Sigmoid colon (tissue), 7 donors: ENCODE measurements around the gene TMEM25. TPM values are rescaled to one million over a fixed set of nuclear protein-coding genes. Genes with fewer than 3 reads are reported as not detected.
"Not testable (repeated sequence)": the region's sequence is repeated elsewhere in the genome, so short reads cannot be mapped to it uniquely, and the experiment has no call there.

Experiments
- DNase-seq: peaks from one replicate; pipeline ENCODE4 v3.0.0-alpha.2; 2019
- H3K27ac ChIP-seq, 4 donors: fragments of 200-600 bp; sonication (generic); one replicate each; pipeline ENCODE4 v1.5.1; 2016 to 2019; ENCODE audit warnings: mild to moderate bottlenecking in 1 of 4
- H3K27me3 ChIP-seq, 3 donors: fragments of 200-600 bp; sonication (generic); one replicate each; pipeline ENCODE4 v1.5.1; 2019; ENCODE audit warnings: mild to moderate bottlenecking in 1 of 3
- H3K36me3 ChIP-seq, 4 donors: fragments of 200-600 bp; sonication (generic); one replicate each; pipeline ENCODE4 v1.5.1; 2016 to 2019
- H3K4me1 ChIP-seq, 4 donors: fragments of 200-600 bp; sonication (generic); one replicate each; pipeline ENCODE4 v1.5.1; 2017 to 2019
- H3K4me3 ChIP-seq, 4 donors: fragments of 200-600 bp; sonication (generic); one replicate each; pipeline ENCODE4 v1.5.1; 2017 to 2019; ENCODE audit warnings: mild to moderate bottlenecking in 2 of 4, moderate library complexity in 1 of 4
- H3K9me3 ChIP-seq, 4 donors: fragments of 200-600 bp in 3 of 4; sonication (generic) in 3 of 4; one replicate each; pipeline versions ENCODE4 v1.5.1 to v1.6.1; 2013 to 2019
- EP300 ChIP-seq, 4 donors: sonication (generic); formaldehyde crosslinking; IDR thresholded peaks; one replicate each; pipeline ENCODE4 v1.6.1; 2017; ENCODE audit warnings: antibody characterized with exemption in 4 of 4
- POLR2A ChIP-seq, 2 donors: fragments of 450-650 bp; IDR thresholded peaks; one replicate each; pipeline ENCODE4 v1.6.1; 2016; ENCODE audit warnings: antibody characterized with exemption in 2 of 2, mild to moderate bottlenecking in 2 of 2, moderate library complexity in 2 of 2
- POLR2AphosphoS5 ChIP-seq, 4 donors: sonication (generic); formaldehyde crosslinking; IDR thresholded peaks; one replicate each; pipeline ENCODE4 v1.6.1; 2017; ENCODE audit warnings: antibody characterized with exemption in 4 of 4
- WGBS, 2 donors: extraction: QIAGEN DNeasy Blood & Tissue Kit; methylation state at CpG; one replicate each; pipeline ENCODE4 v1.1.7; 2013; 5-methylcytosine and 5-hydroxymethylcytosine counted together
- intact Hi-C: fragments of 100-400 bp; cut with DNase I; formaldehyde crosslinking; loops from one replicate; pipeline ENCODE4 v1.15.1; 2023
- polyA plus RNA-seq, 3 donors: library from polyadenylated mRNA; stranded (reverse); fragments of 200-250 nt; gene quantifications; one replicate each; pipeline ENCODE4 v1.2.3, GENCODE V29; 2013
- total RNA-seq, 4 donors: library from RNA; depleted of rRNA; stranded (reverse); fragments of >200 nt; gene quantifications; one replicate each; pipeline ENCODE4 v1.1.0, GENCODE V29; 2016
- TF ChIP-seq, protein P1 (sequence below), 4 experiments: fragments of 450-650 bp in 3 of 4; fragments of 200-600 bp in 1 of 4; IDR thresholded peaks; one replicate each; pipeline ENCODE4 v1.5.1; 2016 to 2019; ENCODE audit warnings: antibody characterized with exemption in 4 of 4, mild to moderate bottlenecking in 3 of 4, moderate library complexity in 2 of 4
- donor health status: healthy with polysubstance abuse.
- donor health status: Bipolar disorder and iron deficiency.
- donor health status: healthy.

The TMEM25 gene
- total RNA-seq (10 to 100 TPM; 20.9 to 35.2 (median 31.8) TPM), polyA plus RNA-seq (1 to 10 TPM; 2.5 to 6.4 (median 3.6) TPM)

GRCh38 chr11:118530683-118531596 lies at the start of gene TMEM25:
TSS of gene TMEM25 (plus strand) at chr11:118531192. CDS start at chr11:118531802, 610 bp downstream.
- TF ChIP-seq, protein P1, sequence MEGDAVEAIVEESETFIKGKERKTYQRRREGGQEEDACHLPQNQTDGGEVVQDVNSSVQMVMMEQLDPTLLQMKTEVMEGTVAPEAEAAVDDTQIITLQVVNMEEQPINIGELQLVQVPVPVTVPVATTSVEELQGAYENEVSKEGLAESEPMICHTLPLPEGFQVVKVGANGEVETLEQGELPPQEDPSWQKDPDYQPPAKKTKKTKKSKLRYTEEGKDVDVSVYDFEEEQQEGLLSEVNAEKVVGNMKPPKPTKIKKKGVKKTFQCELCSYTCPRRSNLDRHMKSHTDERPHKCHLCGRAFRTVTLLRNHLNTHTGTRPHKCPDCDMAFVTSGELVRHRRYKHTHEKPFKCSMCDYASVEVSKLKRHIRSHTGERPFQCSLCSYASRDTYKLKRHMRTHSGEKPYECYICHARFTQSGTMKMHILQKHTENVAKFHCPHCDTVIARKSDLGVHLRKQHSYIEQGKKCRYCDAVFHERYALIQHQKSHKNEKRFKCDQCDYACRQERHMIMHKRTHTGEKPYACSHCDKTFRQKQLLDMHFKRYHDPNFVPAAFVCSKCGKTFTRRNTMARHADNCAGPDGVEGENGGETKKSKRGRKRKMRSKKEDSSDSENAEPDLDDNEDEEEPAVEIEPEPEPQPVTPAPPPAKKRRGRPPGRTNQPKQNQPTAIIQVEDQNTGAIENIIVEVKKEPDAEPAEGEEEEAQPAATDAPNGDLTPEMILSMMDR (IDR thresholded peaks at IDR 0.05) = no peak
- peak; percentile 24 to 61 (median 45) for TF ChIP-seq POLR2AphosphoS5 (IDR thresholded peaks at IDR 0.05)
- peaks cover 0 to 14% (median 0%) of the 10 kb centered on the region in 4 donors for H3K36me3 ChIP-seq

GRCh38 chr11:118481238-118481637 lies 49.8 kb upstream of the TMEM25 start:
- 97 to 98% methylated on average over 1 of the region's 1 CpG for WGBS, 2 donors
- intact Hi-C loops, H3K9me3 ChIP-seq, DNase-seq, H3K27ac ChIP-seq, H3K27me3 ChIP-seq, H3K4me3 ChIP-seq, H3K4me1 ChIP-seq: not testable (repeated sequence)
- peaks cover 44 to 98% (median 62%) of the 10 kb centered on the region in 4 donors for H3K36me3 ChIP-seq

More at GRCh38 chr11:118530683-118531596, at the start of gene TMEM25:
- intact Hi-C loops = no loop called here
- H3K27me3 ChIP-seq = no peaks in the 10 kb centered on the region
- peaks cover 0 to 28% (median 20%) of the 10 kb centered on the region in 4 donors for H3K4me1 ChIP-seq
- 1% methylated on average over 94 of the region's 94 CpGs for WGBS, 2 donors
- H3K9me3 ChIP-seq = no peaks in the 10 kb centered on the region
- DNase-seq = peak; percentile 83
- H3K27ac ChIP-seq = peak within 1 kb of the TSS; percentile 77 to 89 (median 83)
- peak within 1 kb of the TSS; percentile 74 to 91 (median 77) for H3K4me3 ChIP-seq

DNA sequence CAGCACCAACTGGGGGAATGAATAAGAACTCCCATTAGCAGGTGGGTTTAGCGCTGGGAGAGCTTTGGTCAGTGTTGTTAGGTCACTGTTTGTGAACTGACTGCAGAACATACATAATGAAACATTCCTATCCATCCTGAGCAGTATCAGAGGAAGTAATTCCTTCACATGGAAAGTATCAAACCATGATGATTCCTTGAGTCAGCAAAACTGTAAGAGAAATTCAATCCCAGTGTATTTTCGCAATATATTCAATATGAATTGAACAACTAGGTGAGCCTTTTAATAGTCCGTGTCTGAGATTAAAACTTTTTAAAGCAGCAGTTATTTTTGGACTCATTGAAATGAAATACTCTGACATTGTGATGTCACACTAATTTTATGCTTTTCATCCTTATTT lies 46.6 kb upstream of the TMEM25 start:
- intact Hi-C loops = no loop called here
- H3K9me3 ChIP-seq = no peaks in the 10 kb centered on the region
- WGBS, 2 donors = 97% methylated on average over 3 of the region's 3 CpGs
- no peaks in the 10 kb centered on the region for H3K4me1 ChIP-seq
- no peaks in the 10 kb centered on the region for H3K27me3 ChIP-seq
- H3K27ac ChIP-seq = no peak overlapping the region
- H3K36me3 ChIP-seq = peaks cover 34 to 90% (median 60%) of the 10 kb centered on the region in 4 donors
- TF ChIP-seq, protein P1 (IDR thresholded peaks at IDR 0.05) = no peak
- TF ChIP-seq POLR2A (IDR thresholded peaks at IDR 0.05) = no peak
- no peak for TF ChIP-seq POLR2AphosphoS5 (IDR thresholded peaks at IDR 0.05)
- TF ChIP-seq EP300 (IDR thresholded peaks at IDR 0.05) = no peak
- no peak for DNase-seq
- H3K4me3 ChIP-seq = no peak overlapping the region

GRCh38 chr11:118485273-118485672 lies 45.7 kb upstream of the TMEM25 start:
- DNase-seq = no peak
- H3K27me3 ChIP-seq = no peaks in the 10 kb centered on the region
- H3K9me3 ChIP-seq = no peaks in the 10 kb centered on the region
- no peaks in the 10 kb centered on the region for H3K4me1 ChIP-seq
- H3K4me3 ChIP-seq = no peak overlapping the region
- no peak overlapping the region for H3K27ac ChIP-seq
- peaks cover 37 to 90% (median 61%) of the 10 kb centered on the region in 4 donors for H3K36me3 ChIP-seq
- TF ChIP-seq EP300 (IDR thresholded peaks at IDR 0.05) (no peak), POLR2A (IDR thresholded peaks at IDR 0.05) (no peak), POLR2AphosphoS5 (IDR thresholded peaks at IDR 0.05) (no peak)
- TF ChIP-seq, protein P1 (IDR thresholded peaks at IDR 0.05) = no peak
- intact Hi-C loops = loop anchor here (5.0 kb wide), 2 partner anchors 48 to 288 kb away; partner anchors contain the start of gene KMT2A

- DNase-seq = peak; percentile 74
- 24 to 28% methylated on average over 7 of the region's 7 CpGs for WGBS, 2 donors
- Histone ChIP-seq H3K27ac (no peak overlapping the region), H3K4me1 (no peaks in the 10 kb centered on the region), H3K4me3 (no peak overlapping the region), H3K36me3 (peaks cover 30 to 90% (median 58%) of the 10 kb centered on the region in 4 donors), H3K9me3 (no peaks in the 10 kb centered on the region), H3K27me3 (no peaks in the 10 kb centered on the region)
- TF ChIP-seq, protein P1 (IDR thresholded peaks at IDR 0.05) = peak; percentile 62 to 75 (median 72)
- TF ChIP-seq POLR2AphosphoS5 (IDR thresholded peaks at IDR 0.05) = no peak
- intact Hi-C loops = loop anchor here (2.0 to 5.0 kb wide), 4 partner anchors 51 to 344 kb away; partner anchors contain the start of genes ATP5MG and KMT2A
These were observed 42.4 kb upstream of the TMEM25 start for GRCh38 chr11:118488480-118489109.
